ENCODE data around the gene SUSD4. TPM values are rescaled to one million over a fixed set of nuclear protein-coding genes. Genes with fewer than 3 reads are reported as not detected.

SUSD4 gene
- polyA plus RNA-seq, 2 of the 4 experiments (the other 2 are of a cell fraction) = 0.61 to 0.85 TPM

GRCh38 chr1:223411309-223411708 lies 47.3 kb upstream of the SUSD4 start:
- ATAC-seq (no peak), FAIRE-seq (no peak), DNase-seq (ENCODE audit: low read depth in 1 of 2, low spot score in 1 of 2) (no peak)
- Histone ChIP-seq H3K4me2 (no peak overlapping the region), H3K4me3 (no peak overlapping the region), H3K27ac (no peak overlapping the region), H3K4me1 (no peaks in the 10 kb centered on the region), H3K9me3 (no peaks in the 10 kb centered on the region)
- TF ChIP-seq, protein P1, sequence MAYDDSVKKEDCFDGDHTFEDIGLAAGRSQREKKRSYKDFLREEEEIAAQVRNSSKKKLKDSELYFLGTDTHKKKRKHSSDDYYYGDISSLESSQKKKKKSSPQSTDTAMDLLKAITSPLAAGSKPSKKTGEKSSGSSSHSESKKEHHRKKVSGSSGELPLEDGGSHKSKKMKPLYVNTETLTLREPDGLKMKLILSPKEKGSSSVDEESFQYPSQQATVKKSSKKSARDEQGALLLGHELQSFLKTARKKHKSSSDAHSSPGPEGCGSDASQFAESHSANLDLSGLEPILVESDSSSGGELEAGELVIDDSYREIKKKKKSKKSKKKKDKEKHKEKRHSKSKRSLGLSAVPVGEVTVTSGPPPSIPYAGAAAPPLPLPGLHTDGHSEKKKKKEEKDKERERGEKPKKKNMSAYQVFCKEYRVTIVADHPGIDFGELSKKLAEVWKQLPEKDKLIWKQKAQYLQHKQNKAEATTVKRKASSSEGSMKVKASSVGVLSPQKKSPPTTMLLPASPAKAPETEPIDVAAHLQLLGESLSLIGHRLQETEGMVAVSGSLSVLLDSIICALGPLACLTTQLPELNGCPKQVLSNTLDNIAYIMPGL (CRISPR knock-in tag; IDR thresholded peaks at IDR 0.05; ENCODE audit: borderline replicate concordance) = no peak
- no peak for TF ChIP-seq ELK1 (IDR thresholded peaks at IDR 0.05; ENCODE audit: low read depth, low read length)
- no peak for TF ChIP-seq ZFP36 (IDR thresholded peaks at IDR 0.05; ENCODE audit: borderline replicate concordance, partially characterized antibody)
- TF ChIP-seq RCOR1 (IDR thresholded peaks at IDR 0.05; ENCODE audit: low read depth, low read length) = no peak
- TF ChIP-seq TFCP2L1 (CRISPR knock-in tag; IDR thresholded peaks at IDR 0.05) = no peak
- no peak for TF ChIP-seq MAX (IDR thresholded peaks at IDR 0.05)
- TF ChIP-seq POLR2AphosphoS2 (conservative IDR thresholded peaks at IDR 0.05; ENCODE audit: low read length) = no peak
- TF ChIP-seq PBX3 (IDR thresholded peaks at IDR 0.05) = no peak
- WGBS (ENCODE audit: missing lambda C conversion rate) = 62% methylated on average over 2 of the region's 2 CpGs
- ChIA-PET CTCF (interaction anchor here (1.9 kb wide), 1 partner anchor 17 kb away, joined by 5 read pairs; no protein-coding TSS in a partner anchor), POLR2A (no interaction called here)

DNA sequence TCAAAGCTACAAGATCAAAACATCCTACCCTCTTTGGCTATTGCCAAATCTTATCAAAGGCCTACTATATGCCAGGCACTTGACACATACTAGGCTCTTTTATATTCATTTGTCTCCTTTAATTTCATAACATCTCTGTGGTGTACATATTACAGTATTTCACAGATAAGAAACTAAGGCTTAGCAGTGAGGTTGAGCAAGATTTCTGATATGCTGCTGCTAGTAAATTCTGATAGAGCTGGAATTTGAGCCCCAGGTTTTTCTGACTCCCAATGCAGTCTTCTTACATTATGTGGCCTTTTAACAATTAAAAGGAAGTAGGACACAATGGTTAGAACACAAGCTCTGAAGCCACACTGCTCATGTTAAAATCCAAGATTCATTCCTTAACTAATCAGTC lies 46.1 kb upstream of the SUSD4 start:
- ATAC-seq (no peak), DNase-seq (ENCODE audit: low read depth in 1 of 2, low spot score in 1 of 2) (no peak), FAIRE-seq (no peak)
- Histone ChIP-seq H3K4me2 (no peak overlapping the region), H3K27ac (no peak overlapping the region), H3K4me3 (no peak overlapping the region), H3K9me3 (no peaks in the 10 kb centered on the region), H3K4me1 (no peaks in the 10 kb centered on the region)
- TF ChIP-seq CHD4 (IDR thresholded peaks at IDR 0.05; ENCODE audit: borderline replicate concordance) (no peak), RAD21 (conservative IDR thresholded peaks at IDR 0.05 in 1 of 2, IDR thresholded peaks at IDR 0.05 in 1 of 2) (no peak), EHF (CRISPR knock-in tag; IDR thresholded peaks at IDR 0.05) (no peak), SREBF2 (IDR thresholded peaks at IDR 0.05) (no peak), PHF8 (IDR thresholded peaks at IDR 0.05; ENCODE audit: borderline replicate concordance, low read depth) (no peak), HES2 (IDR thresholded peaks at IDR 0.05) (no peak), NPAS2 (CRISPR knock-in tag; IDR thresholded peaks at IDR 0.05; ENCODE audit: borderline replicate concordance) (no peak), ATOH8 (CRISPR knock-in tag; IDR thresholded peaks at IDR 0.05; ENCODE audit: low read depth) (no peak), BHLHE40 (IDR thresholded peaks at IDR 0.05; ENCODE audit: low read depth, low read length) (no peak), MAZ (IDR thresholded peaks at IDR 0.05; ENCODE audit: borderline replicate concordance, low read depth, low read length) (no peak), RFX5 (IDR thresholded peaks at IDR 0.05) (no peak), HDAC2 (IDR thresholded peaks at IDR 0.05) (no peak), JUNB (IDR thresholded peaks at IDR 0.05) (no peak)
- TF ChIP-seq, protein P2, sequence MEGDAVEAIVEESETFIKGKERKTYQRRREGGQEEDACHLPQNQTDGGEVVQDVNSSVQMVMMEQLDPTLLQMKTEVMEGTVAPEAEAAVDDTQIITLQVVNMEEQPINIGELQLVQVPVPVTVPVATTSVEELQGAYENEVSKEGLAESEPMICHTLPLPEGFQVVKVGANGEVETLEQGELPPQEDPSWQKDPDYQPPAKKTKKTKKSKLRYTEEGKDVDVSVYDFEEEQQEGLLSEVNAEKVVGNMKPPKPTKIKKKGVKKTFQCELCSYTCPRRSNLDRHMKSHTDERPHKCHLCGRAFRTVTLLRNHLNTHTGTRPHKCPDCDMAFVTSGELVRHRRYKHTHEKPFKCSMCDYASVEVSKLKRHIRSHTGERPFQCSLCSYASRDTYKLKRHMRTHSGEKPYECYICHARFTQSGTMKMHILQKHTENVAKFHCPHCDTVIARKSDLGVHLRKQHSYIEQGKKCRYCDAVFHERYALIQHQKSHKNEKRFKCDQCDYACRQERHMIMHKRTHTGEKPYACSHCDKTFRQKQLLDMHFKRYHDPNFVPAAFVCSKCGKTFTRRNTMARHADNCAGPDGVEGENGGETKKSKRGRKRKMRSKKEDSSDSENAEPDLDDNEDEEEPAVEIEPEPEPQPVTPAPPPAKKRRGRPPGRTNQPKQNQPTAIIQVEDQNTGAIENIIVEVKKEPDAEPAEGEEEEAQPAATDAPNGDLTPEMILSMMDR (IDR thresholded peaks at IDR 0.05) = no peak
- ChIA-PET POLR2A (no interaction called here), CTCF (interaction anchor here (1.9 kb wide), 1 partner anchor 16 kb away, joined by 5 read pairs; no protein-coding TSS in a partner anchor)

Measured in A549 (cell line).